H9 (cell line): ENCODE results near the gene PLK2. TPM values are rescaled to one million over a fixed set of nuclear protein-coding genes. Genes with fewer than 3 reads are reported as not detected.
A peak's percentile ranks its signal among the peaks of the same experiment; 100 is the strongest.

Source experiments
- DNase-seq: peaks from one replicate; pipeline ENCODE4 v3.0.0-alpha.2; 2017
- H2AFZ ChIP-seq: one replicate; pipeline ENCODE4 v1.6.1; 2013; ENCODE audit warnings: mild to moderate bottlenecking, low read length, control low read depth, moderate library complexity
- H2AK5ac ChIP-seq: 2 replicates; pipeline ENCODE4 v1.6.1; 2013; ENCODE audit warnings: low read length, control low read depth, mixed read lengths; ENCODE audit not compliant: insufficient read length
- H2BK120ac ChIP-seq: one replicate; pipeline ENCODE4 v1.6.1; 2013; ENCODE audit warnings: low read depth, mild to moderate bottlenecking, low read length, control low read depth, inconsistent platforms; ENCODE audit not compliant: poor library complexity, severe bottlenecking
- H2BK12ac ChIP-seq: 2 replicates; pipeline ENCODE4 v1.6.1; 2013; ENCODE audit warnings: low read length, control low read depth, mixed read lengths, low read depth; ENCODE audit not compliant: insufficient read length
- H2BK15ac ChIP-seq: 2 replicates; pipeline ENCODE4 v1.6.1; 2013; ENCODE audit warnings: low read depth, low read length, control low read depth
- H2BK20ac ChIP-seq: one replicate; pipeline ENCODE4 v1.6.1; 2013; ENCODE audit warnings: low read depth, mild to moderate bottlenecking, low read length, control low read depth, inconsistent platforms; ENCODE audit not compliant: poor library complexity, severe bottlenecking
- H2BK5ac ChIP-seq: 2 replicates; pipeline ENCODE4 v1.6.1; 2013; ENCODE audit warnings: low read length, control low read depth, mixed read lengths; ENCODE audit not compliant: insufficient read length
- H3K14ac ChIP-seq: 2 replicates; pipeline ENCODE4 v1.6.1; 2013; ENCODE audit warnings: low read length, control low read depth; ENCODE audit not compliant: insufficient read depth
- H3K18ac ChIP-seq: 2 replicates; pipeline ENCODE4 v1.6.1; 2013; ENCODE audit warnings: low read depth, mild to moderate bottlenecking, mixed read lengths, low read length, control low read depth; ENCODE audit not compliant: insufficient read length
- H3K23ac ChIP-seq: 2 replicates; pipeline ENCODE4 v1.6.1; 2013; ENCODE audit warnings: low read length, control low read depth, mixed read lengths, low read depth; ENCODE audit not compliant: insufficient read length
- H3K23me2 ChIP-seq: 2 replicates; pipeline ENCODE4 v1.6.1; 2013; ENCODE audit warnings: low read depth, mild to moderate bottlenecking, mixed read lengths, low read length, control low read depth; ENCODE audit not compliant: insufficient read length, poor library complexity, severe bottlenecking
- H3K27ac ChIP-seq: 2 replicates; pipeline ENCODE4 v1.5.1; 2013; ENCODE audit warnings: low read length, control low read depth, mixed read lengths, low read depth; ENCODE audit not compliant: insufficient read length
- H3K27me3 ChIP-seq: 2 replicates; pipeline ENCODE4 v1.6.1; 2013; ENCODE audit warnings: low read length, control low read depth, inconsistent platforms; ENCODE audit not compliant: insufficient read depth
- H3K4ac ChIP-seq: 2 replicates; pipeline ENCODE4 v1.6.1; 2013; ENCODE audit warnings: low read depth, mild to moderate bottlenecking, control low read depth, inconsistent platforms, low read length, moderate library complexity
- H3K4me1 ChIP-seq: 2 replicates; pipeline ENCODE4 v1.6.1; 2013; ENCODE audit warnings: low read length, control low read depth, inconsistent platforms; ENCODE audit not compliant: insufficient read depth
- H3K4me2 ChIP-seq: 2 replicates; pipeline ENCODE4 v1.6.1; 2013; ENCODE audit warnings: low read length, control low read depth, mixed read lengths; ENCODE audit not compliant: insufficient read length, insufficient read depth
- H3K56ac ChIP-seq: 2 replicates; pipeline ENCODE4 v1.6.1; 2013; ENCODE audit warnings: low read depth, mild to moderate bottlenecking, mixed read lengths, low read length, control low read depth; ENCODE audit not compliant: insufficient read length
- H3K79me1 ChIP-seq: 2 replicates; pipeline ENCODE4 v1.6.1; 2013; ENCODE audit warnings: low read depth, mild to moderate bottlenecking, moderate library complexity, low read length, control low read depth, inconsistent platforms; ENCODE audit not compliant: insufficient read depth, poor library complexity, severe bottlenecking
- H3K79me2 ChIP-seq: 2 replicates; pipeline ENCODE4 v1.6.1; 2013; ENCODE audit warnings: low read length, control low read depth, inconsistent platforms; ENCODE audit not compliant: insufficient read depth
- H3K9ac ChIP-seq: 2 replicates; pipeline ENCODE4 v1.6.1; 2013; ENCODE audit warnings: low read length, control low read depth, mixed read lengths; ENCODE audit not compliant: insufficient read length; ENCODE audit errors: extremely low read depth
- H3K9me3 ChIP-seq: one replicate; pipeline ENCODE4 v1.6.1; 2013; ENCODE audit warnings: low read depth, low read length, inconsistent platforms; ENCODE audit not compliant: control insufficient read depth
- H3T11ph ChIP-seq: one replicate; pipeline ENCODE4 v1.6.1; 2013; ENCODE audit warnings: mild to moderate bottlenecking, low read length, control low read depth, inconsistent platforms
- H4K20me1 ChIP-seq: one replicate; pipeline ENCODE4 v1.6.1; 2013; ENCODE audit not compliant: control insufficient read depth, insufficient read length, insufficient read depth
- H4K5ac ChIP-seq: 2 replicates; pipeline ENCODE4 v1.6.1; 2013; ENCODE audit warnings: low read depth, mild to moderate bottlenecking, mixed read lengths, low read length, control low read depth; ENCODE audit not compliant: insufficient read length
- H4K8ac ChIP-seq: replicated peaks from 2 replicates; pipeline ENCODE4 v1.6.1; 2013; ENCODE audit warnings: low read length, control low read depth, mixed read lengths, low read depth; ENCODE audit not compliant: insufficient read length
- H4K91ac ChIP-seq: 2 replicates; pipeline ENCODE4 v1.6.1; 2013; ENCODE audit warnings: low read depth, mild to moderate bottlenecking, moderate library complexity, mixed read lengths, low read length, control low read depth; ENCODE audit not compliant: insufficient read length
- H3K27ac Mint-ChIP-seq, 3 experiments: 2 replicates in 2 of 3; 3 replicates in 1 of 3; pipeline ENCODE4 v1.8.0; 2020 to 2021; ENCODE audit warnings: mixed read lengths in 3 of 3, mild to moderate bottlenecking in 1 of 3, moderate library complexity in 1 of 3
- H3K27me3 Mint-ChIP-seq: 2 replicates; pipeline ENCODE4 v1.8.0; 2021; ENCODE audit warnings: low read depth, mild to moderate bottlenecking, moderate library complexity, mixed read lengths
- H3K36me3 Mint-ChIP-seq, 3 experiments: 2 replicates in 2 of 3; 3 replicates in 1 of 3; pipeline ENCODE4 v1.8.0; 2020 to 2021; ENCODE audit warnings: low read depth in 3 of 3, mixed read lengths in 3 of 3; ENCODE audit not compliant: insufficient read depth in 1 of 3
- H3K4me1 Mint-ChIP-seq, 2 experiments: 2 replicates each; pipeline ENCODE4 v1.8.0; 2020; ENCODE audit warnings: mixed read lengths in 2 of 2
- H3K4me3 Mint-ChIP-seq, 2 experiments: 2 replicates in 1 of 2; 3 replicates in 1 of 2; pipeline ENCODE4 v1.8.0; 2020 to 2021; ENCODE audit warnings: mild to moderate bottlenecking in 2 of 2, mixed read lengths in 2 of 2, moderate library complexity in 1 of 2
- H3K9me3 Mint-ChIP-seq, 2 experiments: 2 replicates in 1 of 2; 3 replicates in 1 of 2; pipeline ENCODE4 v1.8.0; 2020; ENCODE audit warnings: mild to moderate bottlenecking in 2 of 2, mixed read lengths in 2 of 2, moderate library complexity in 1 of 2
- CTCF ChIP-seq: fragments of 200-600 bp; sonication (generic); conservative IDR thresholded peaks from 3 replicates; pipeline ENCODE4 v1.8.0; 2021; ENCODE audit warnings: antibody characterized with exemption, mild to moderate bottlenecking
- WGBS: extraction: QIAGEN DNeasy Blood & Tissue Kit; methylation state at CpG from one replicate; pipeline ENCODE4 v1.1.7; 2013; ENCODE audit warnings: missing lambda C conversion rate, low lambda C conversion rate, mixed read lengths; ENCODE audit not compliant: insufficient read length; ENCODE audit errors: extremely low coverage; 5-methylcytosine and 5-hydroxymethylcytosine counted together
- total RNA-seq: library from RNA; stranded (reverse); gene quantifications from 2 replicates; pipeline ENCODE4 v1.2.1, GENCODE V29; 2021

Gene PLK2
- total RNA-seq, 1 experiment from 2014 or later: 26.2 TPM

- Mint-ChIP-seq H3K4me3 (peak overlapping the region; percentile 47 to 82; a peak in 3 of 5 replicates), H3K9me3 (no peaks in the 10 kb centered on the region), H3K27me3 (no peaks in the 10 kb centered on the region; the same call in 1 of the 2 replicates), H3K36me3 (peaks cover 3 to 49% (median 37%) of the 10 kb centered on the region in 3 experiments), H3K27ac (no peak overlapping the region), H3K4me1 (peaks cover 25 to 33% of the 10 kb centered on the region in 2 experiments)
- peak overlapping the region; percentile 72 for H3K4me2 ChIP-seq
- H4K5ac ChIP-seq: no peak overlapping the region
- H3K79me1 ChIP-seq: no peaks in the 10 kb centered on the region
- H3K79me2 ChIP-seq: peaks cover 2% of the 10 kb centered on the region; the same call in 1 of the 2 replicates
- H3K23ac ChIP-seq: no peak overlapping the region
- no peaks in the 10 kb centered on the region for H3K9me3 ChIP-seq
- peaks cover 5% of the 10 kb centered on the region for H3K23me2 ChIP-seq
- no peak for DNase-seq
- H3K14ac ChIP-seq: no peak overlapping the region
- H3K56ac ChIP-seq: no peak overlapping the region
- no peak overlapping the region for H4K91ac ChIP-seq
- WGBS: no CpG with 5 or more reads among the region's 7 CpGs
- no peaks in the 10 kb centered on the region for H3K4me1 ChIP-seq
- TF ChIP-seq CTCF: no peak
- no peak overlapping the region for H2BK120ac ChIP-seq
- no peak overlapping the region for H2BK5ac ChIP-seq
- H2AFZ ChIP-seq: no peak overlapping the region
- no peaks in the 10 kb centered on the region for H4K20me1 ChIP-seq
- no peaks in the 10 kb centered on the region for H3K27me3 ChIP-seq
- H2BK20ac ChIP-seq: no peak overlapping the region
- H4K8ac ChIP-seq: no peak overlapping the region
- H3T11ph ChIP-seq: no peak overlapping the region
- no peak overlapping the region for H3K27ac ChIP-seq
- no peak overlapping the region for H2BK12ac ChIP-seq
- no peak overlapping the region for H3K4ac ChIP-seq
- H2AK5ac ChIP-seq: no peak overlapping the region
- H3K9ac ChIP-seq: peak overlapping the region; percentile 42
- H2BK15ac ChIP-seq: no peak overlapping the region
- no peak overlapping the region for H3K18ac ChIP-seq
Observed at GRCh38 chr5:58458141-58458742, 1.6 kb downstream of the PLK2 start.
